CD14-positive monocyte (primary cell): ENCODE results near the gene FXYD4. TPM values are rescaled to one million over a fixed set of nuclear protein-coding genes. Genes with fewer than 3 reads are reported as not detected.

Experiments
- DNase-seq, 3 donors: peaks; one replicate each; pipeline ENCODE4 v3.0.0-alpha.2; 2011 to 2022
- H2AFZ ChIP-seq: 2 replicates; pipeline ENCODE4 v1.6.0; 2012; ENCODE audit warnings: mild to moderate bottlenecking, low read depth, low read length, inconsistent platforms; ENCODE audit not compliant: insufficient read depth, poor library complexity, severe bottlenecking
- H3K27ac ChIP-seq, 2 donors: 1 replicate in 1 of 2; 2 replicates in 1 of 2; pipeline ENCODE4 v1.5.1; 2012 to 2013; ENCODE audit warnings: low read length in 2 of 2, control low read depth in 1 of 2, inconsistent platforms in 1 of 2, low read depth in 1 of 2, mild to moderate bottlenecking in 1 of 2
- H3K27me3 ChIP-seq, 2 donors: one replicate each; pipeline versions ENCODE4 v1.6.0 to v1.6.1; 2011 to 2013; ENCODE audit warnings: low read length in 2 of 2; ENCODE audit not compliant: control insufficient read depth in 2 of 2, insufficient read depth in 2 of 2
- H3K36me3 ChIP-seq, 2 donors: replicated peaks in 1 of 2; 1 replicate in 1 of 2; 2 replicates in 1 of 2; pipeline versions ENCODE4 v1.5.1 to v1.6.1; 2012 to 2013; ENCODE audit warnings: low read length in 2 of 2, control low read depth in 1 of 2, inconsistent platforms in 1 of 2, mild to moderate bottlenecking in 1 of 2; ENCODE audit not compliant: insufficient read depth in 2 of 2, control insufficient read depth in 1 of 2
- H3K4me1 ChIP-seq, 2 donors: 1 replicate in 1 of 2; 2 replicates in 1 of 2; pipeline versions ENCODE4 v1.5.1 to v1.6.1; 2012 to 2013; ENCODE audit warnings: low read length in 2 of 2, control low read depth in 1 of 2, inconsistent platforms in 1 of 2, mild to moderate bottlenecking in 1 of 2, moderate library complexity in 1 of 2; ENCODE audit not compliant: insufficient read depth in 2 of 2, control insufficient read depth in 1 of 2
- H3K4me2 ChIP-seq: replicated peaks from 2 replicates; pipeline ENCODE3; 2012; ENCODE audit warnings: low read length, moderate library complexity, mild to moderate bottlenecking; ENCODE audit not compliant: poor library complexity, severe bottlenecking; ENCODE audit errors: extremely low read depth
- H3K4me3 ChIP-seq, 3 experiments: fragments of 200-600 bp in 1 of 3; sonication (generic) in 1 of 3; replicated peaks in 1 of 3; 1 replicate in 2 of 3; 2 replicates in 1 of 3; pipeline ENCODE4 v1.5.1; 2011 to 2013; ENCODE audit warnings: low read length in 3 of 3, mild to moderate bottlenecking in 3 of 3, control low read depth in 2 of 3, low read depth in 2 of 3, inconsistent platforms in 1 of 3, moderate library complexity in 1 of 3
- H3K79me2 ChIP-seq: 2 replicates; pipeline ENCODE4 v1.6.0; 2012; ENCODE audit warnings: mild to moderate bottlenecking, control low read depth, inconsistent platforms, low read length, moderate library complexity; ENCODE audit not compliant: insufficient read depth
- H3K9ac ChIP-seq: 2 replicates; pipeline ENCODE4 v1.6.0; 2017; ENCODE audit warnings: low read length, mild to moderate bottlenecking; ENCODE audit not compliant: insufficient read depth, poor library complexity, severe bottlenecking
- H3K9me3 ChIP-seq, 2 donors: replicated peaks in 1 of 2; 1 replicate in 1 of 2; 2 replicates in 1 of 2; pipeline versions ENCODE4 v1.5.1 to v1.6.1; 2012 to 2013; ENCODE audit warnings: low read length in 2 of 2, control low read depth in 1 of 2; ENCODE audit not compliant: control insufficient read depth in 1 of 2, insufficient read depth in 1 of 2
- H4K20me1 ChIP-seq: 2 replicates; pipeline ENCODE4 v1.6.0; 2012; ENCODE audit warnings: mild to moderate bottlenecking, low read length, control low read depth, moderate library complexity; ENCODE audit not compliant: insufficient read depth
- H3K27ac Mint-ChIP-seq, 7 donors: one replicate each; pipeline ENCODE4 v1.8.0; 2020; ENCODE audit warnings: mild to moderate bottlenecking in 7 of 7, mixed read lengths in 7 of 7, moderate library complexity in 6 of 7, inconsistent platforms in 2 of 7
- H3K27me3 Mint-ChIP-seq, 3 donors: one replicate each; pipeline ENCODE4 v1.8.0; 2021 to 2022; ENCODE audit warnings: low read depth in 3 of 3, mild to moderate bottlenecking in 3 of 3, mixed read lengths in 3 of 3, moderate library complexity in 3 of 3, inconsistent platforms in 1 of 3
- H3K36me3 Mint-ChIP-seq, 2 donors: one replicate each; pipeline ENCODE4 v1.8.0; 2020; ENCODE audit warnings: mixed read lengths in 2 of 2, inconsistent platforms in 1 of 2, mild to moderate bottlenecking in 1 of 2
- H3K4me1 Mint-ChIP-seq: one replicate; pipeline ENCODE4 v1.8.0; 2020; ENCODE audit warnings: mild to moderate bottlenecking, mixed read lengths
- H3K4me3 Mint-ChIP-seq, 2 donors: one replicate each; pipeline ENCODE4 v1.8.0; 2020; ENCODE audit warnings: mild to moderate bottlenecking in 2 of 2, mixed read lengths in 2 of 2, moderate library complexity in 1 of 2
- H3K9me3 Mint-ChIP-seq, 7 donors: one replicate each; pipeline ENCODE4 v1.8.0; 2020 to 2022; ENCODE audit warnings: mixed read lengths in 7 of 7, mild to moderate bottlenecking in 6 of 7, moderate library complexity in 6 of 7, inconsistent platforms in 2 of 7
- WGBS: methylation state at CpG from one replicate; pipeline ENCODE4 v1.1.5; 2013; ENCODE audit warnings: missing lambda C conversion rate; ENCODE audit not compliant: insufficient coverage; 5-methylcytosine and 5-hydroxymethylcytosine counted together
- intact Hi-C, 2 donors: fragments of 100-400 bp; cut with micrococcal nuclease; formaldehyde crosslinking; loops; one replicate each; pipeline versions ENCODE4 v1.15.0 to v1.15.1; 2023
- polyA plus RNA-seq, 3 donors: library from polyadenylated mRNA; depleted of rRNA in 1 of 3; unstranded in 2 of 3; stranded (reverse) in 1 of 3; fragments of 300-500 nt in 2 of 3; fragments of >200 nt in 1 of 3; fragmentation: Illumina TruSeq in 2 of 3; gene quantifications; 1 replicate in 2 of 3; 2 replicates in 1 of 3; pipeline ENCODE4 v1.2.3, GENCODE V29; 2012 to 2021
- TF ChIP-seq, protein P1 (sequence below): fragments of 200-600 bp; IDR thresholded peaks from one replicate; pipeline ENCODE4 v1.8.0; 2022; ENCODE audit warnings: antibody characterized with exemption, mild to moderate bottlenecking

FXYD4 gene
- polyA plus RNA-seq, 3 donors: 0.16 TPM; not detected in 2

GRCh38 chr10:43417950-43418768 lies 46.7 kb downstream of the FXYD4 start:
- Histone ChIP-seq H3K27me3 (no peaks in the 10 kb centered on the region), H3K79me2 (peaks cover 6% of the 10 kb centered on the region), H3K9me3 (no peaks in the 10 kb centered on the region), H3K36me3 (no peaks in the 10 kb centered on the region), H3K27ac (peak overlapping the region; percentile 68 to 75), H4K20me1 (no peaks in the 10 kb centered on the region), H2AFZ (peak overlapping the region; percentile 57), H3K4me1 (peaks cover 45 to 59% of the 10 kb centered on the region in 2 donors), H3K9ac (peak overlapping the region; percentile 23), H3K4me2 (peak overlapping the region; percentile 74), H3K4me3 (peak overlapping the region; percentile 2 to 61 (median 10))
- H3K4me1 Mint-ChIP-seq: peaks cover 41% of the 10 kb centered on the region
- no peaks in the 10 kb centered on the region for H3K36me3 Mint-ChIP-seq
- H3K9me3 Mint-ChIP-seq: no peaks in the 10 kb centered on the region
- H3K27me3 Mint-ChIP-seq: peaks cover 0 to 3% (median 0%) of the 10 kb centered on the region in 3 donors
- 0% methylated on average over 6 of the region's 14 CpGs for WGBS
- TF ChIP-seq, protein P1, sequence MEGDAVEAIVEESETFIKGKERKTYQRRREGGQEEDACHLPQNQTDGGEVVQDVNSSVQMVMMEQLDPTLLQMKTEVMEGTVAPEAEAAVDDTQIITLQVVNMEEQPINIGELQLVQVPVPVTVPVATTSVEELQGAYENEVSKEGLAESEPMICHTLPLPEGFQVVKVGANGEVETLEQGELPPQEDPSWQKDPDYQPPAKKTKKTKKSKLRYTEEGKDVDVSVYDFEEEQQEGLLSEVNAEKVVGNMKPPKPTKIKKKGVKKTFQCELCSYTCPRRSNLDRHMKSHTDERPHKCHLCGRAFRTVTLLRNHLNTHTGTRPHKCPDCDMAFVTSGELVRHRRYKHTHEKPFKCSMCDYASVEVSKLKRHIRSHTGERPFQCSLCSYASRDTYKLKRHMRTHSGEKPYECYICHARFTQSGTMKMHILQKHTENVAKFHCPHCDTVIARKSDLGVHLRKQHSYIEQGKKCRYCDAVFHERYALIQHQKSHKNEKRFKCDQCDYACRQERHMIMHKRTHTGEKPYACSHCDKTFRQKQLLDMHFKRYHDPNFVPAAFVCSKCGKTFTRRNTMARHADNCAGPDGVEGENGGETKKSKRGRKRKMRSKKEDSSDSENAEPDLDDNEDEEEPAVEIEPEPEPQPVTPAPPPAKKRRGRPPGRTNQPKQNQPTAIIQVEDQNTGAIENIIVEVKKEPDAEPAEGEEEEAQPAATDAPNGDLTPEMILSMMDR: no peak
- intact Hi-C loops: no loop called here
- H3K27ac Mint-ChIP-seq: peak overlapping the region; percentile 94 to 99 (median 95)
- peak overlapping the region; percentile 68 to 81 for H3K4me3 Mint-ChIP-seq
- peak; percentile 75 to 87 (median 83) for DNase-seq

GRCh38 chr10:43419997-43420368 lies 48.5 kb downstream of the FXYD4 start:
- Histone ChIP-seq H3K4me2 (peak overlapping the region; percentile 69), H3K9ac (peak overlapping the region; percentile 83), H3K36me3 (no peaks in the 10 kb centered on the region), H3K79me2 (peaks cover 6% of the 10 kb centered on the region), H3K27me3 (no peaks in the 10 kb centered on the region), H3K27ac (peak overlapping the region; percentile 95 to 96), H3K4me3 (peak overlapping the region; percentile 48 to 71 (median 52)), H3K4me1 (peaks cover 48 to 52% of the 10 kb centered on the region in 2 donors), H3K9me3 (no peaks in the 10 kb centered on the region), H2AFZ (peak overlapping the region; percentile 62), H4K20me1 (no peaks in the 10 kb centered on the region)
- no peak for DNase-seq
- TF ChIP-seq, protein P1: no peak
- Mint-ChIP-seq H3K27ac (peak overlapping the region; percentile 95 to 99 (median 97)), H3K4me1 (peaks cover 42% of the 10 kb centered on the region), H3K27me3 (peaks cover 0 to 3% (median 0%) of the 10 kb centered on the region in 3 donors), H3K4me3 (peak overlapping the region; percentile 93), H3K9me3 (no peaks in the 10 kb centered on the region), H3K36me3 (no peaks in the 10 kb centered on the region)
- 48% methylated on average over 12 of the region's 18 CpGs for WGBS
- intact Hi-C loops: loop anchor here (2.0 kb wide), 2 partner anchors 15 to 17 kb away; partner anchors contain the start of gene ZNF487 (in 1 of the 2)
